GM18499 (cell line): ENCODE data around the gene RAB28.

ENCODE experiments used
- ATAC-seq: cut with Tn5 transposase; IDR thresholded peaks from one replicate; pipeline ENCODE4 v1.9.1; 2021; ENCODE audit warnings: moderate number of reproducible peaks; ENCODE audit not compliant: insufficient read depth, unreplicated experiment

The RAB28 gene

DNA sequence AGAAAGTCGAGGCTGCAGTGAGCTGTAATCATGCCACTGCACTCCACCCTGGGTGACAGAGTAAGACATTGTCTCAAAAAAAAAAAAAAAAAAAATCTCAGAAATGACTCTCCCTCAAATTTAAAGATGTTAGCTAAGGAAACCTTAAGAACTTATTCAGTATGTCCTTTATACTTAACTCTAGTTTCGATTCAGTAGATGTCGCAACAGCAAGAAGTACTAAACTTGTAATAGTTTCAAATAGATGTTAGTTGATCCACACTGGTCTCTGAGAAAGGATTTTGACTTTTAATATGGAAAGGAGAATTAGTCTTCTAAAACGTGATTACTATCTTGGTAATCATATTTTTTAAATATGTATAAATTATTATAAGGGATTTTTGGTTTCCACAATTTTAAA, 30.6 kb upstream of the RAB28 start:
- no peak for ATAC-seq

DNA sequence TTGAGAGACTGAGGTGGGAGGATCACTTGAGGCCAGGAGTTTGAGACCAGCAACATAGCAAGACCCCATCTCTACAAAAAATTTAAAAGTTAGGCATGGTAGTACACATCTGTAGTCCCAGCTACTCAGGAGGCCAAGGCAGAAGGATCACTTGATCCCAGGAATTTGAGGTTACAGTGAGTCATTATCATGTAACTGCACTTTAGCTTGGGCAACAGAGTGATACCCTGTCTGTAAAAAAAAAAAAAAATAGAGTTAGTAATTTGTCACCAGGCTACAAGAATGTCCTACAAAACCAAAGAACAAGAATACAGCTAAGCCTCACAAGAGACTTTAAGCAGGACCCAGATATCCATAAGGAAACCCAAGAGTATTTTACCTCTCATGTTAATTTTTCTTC, 27.0 kb upstream of the RAB28 start:
- no peak for ATAC-seq

DNA sequence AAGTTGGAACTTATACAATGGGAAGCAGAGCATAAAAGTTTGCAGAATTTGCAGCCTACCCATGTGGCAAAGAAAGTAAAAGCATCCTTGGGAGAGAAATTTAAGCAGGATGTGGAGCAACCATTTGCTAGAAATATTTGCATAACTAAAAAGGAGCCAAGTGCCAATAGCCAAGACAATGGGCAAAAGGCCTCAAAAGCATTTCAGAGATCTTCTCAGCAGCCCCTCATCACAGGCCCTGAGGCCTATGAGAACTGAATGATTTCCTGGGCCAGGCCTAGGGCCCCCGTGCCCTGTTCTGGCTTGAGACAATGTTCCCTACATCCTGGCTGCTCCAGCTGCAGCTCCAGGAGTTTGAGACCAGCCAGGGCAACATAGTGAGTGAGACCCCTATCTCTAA, 25.3 kb upstream of the RAB28 start:
- ATAC-seq, result no peak

DNA sequence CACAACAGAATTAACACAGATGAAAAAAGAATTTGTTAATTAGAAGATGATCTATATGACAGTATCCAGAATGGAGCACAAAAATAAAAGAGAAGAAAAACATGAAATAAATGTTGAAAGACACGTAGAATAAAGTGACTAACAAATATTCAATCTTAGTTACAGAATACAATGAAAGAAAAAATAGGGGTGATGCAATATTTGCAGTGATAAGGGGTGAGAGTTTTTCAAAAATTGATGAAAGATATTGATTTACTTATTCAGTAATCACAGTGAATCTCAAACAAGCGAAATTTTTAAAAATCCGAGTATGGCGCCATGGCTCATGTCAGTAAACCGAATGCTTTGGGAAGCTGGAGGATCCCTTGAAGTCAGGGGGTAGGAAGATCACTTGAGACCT, 20.2 kb upstream of the RAB28 start:
- no peak for ATAC-seq

DNA sequence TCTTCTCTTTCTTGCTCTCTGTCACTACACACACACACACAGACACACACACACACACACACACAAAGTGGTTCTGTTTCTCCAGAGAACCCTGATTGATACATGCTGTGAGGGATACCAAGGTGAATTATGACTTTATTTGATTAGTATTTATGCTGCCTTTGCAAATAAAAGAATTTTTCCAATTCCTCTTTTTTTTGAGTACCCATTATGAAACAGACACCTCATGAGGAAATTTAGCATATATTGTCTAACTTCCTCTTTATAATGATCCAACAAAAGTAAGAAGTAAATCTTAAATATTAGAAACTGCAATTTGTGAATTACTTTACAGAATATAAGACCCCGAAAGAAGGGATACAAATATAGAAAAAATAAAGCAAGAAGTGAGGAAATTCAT, 14.3 kb upstream of the RAB28 start:
- no peak for ATAC-seq

GRCh38 chr4:13496605-13497004, 12.5 kb upstream of the RAB28 start:
- no peak for ATAC-seq

- ATAC-seq, result no peak
These were observed 11.6 kb upstream of the RAB28 start for GRCh38 chr4:13495753-13496152.

GRCh38 chr4:13493793-13494192, 9.7 kb upstream of the RAB28 start:
- ATAC-seq, result no peak

DNA sequence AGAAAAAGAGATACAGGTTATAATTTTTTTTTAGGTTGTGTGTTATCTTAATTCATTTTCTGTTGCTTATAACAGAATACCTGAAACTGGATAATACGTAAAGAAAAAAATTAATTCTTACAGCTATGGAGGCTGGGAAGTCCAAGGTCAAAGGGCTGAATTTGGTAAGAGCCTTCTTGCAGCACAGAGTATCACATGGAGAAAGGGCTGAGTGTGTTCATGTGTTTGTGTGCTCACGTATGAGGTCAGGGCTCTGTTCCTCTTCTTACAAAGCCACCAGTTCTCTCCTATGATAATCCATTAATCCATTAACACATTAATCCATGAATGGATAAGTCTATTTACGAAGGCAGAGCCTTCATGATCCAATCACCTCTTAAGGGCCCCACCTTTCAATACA, 8.6 kb upstream of the RAB28 start:
- no peak for ATAC-seq

GRCh38 chr4:13484749-13485221, 645 bp upstream of the RAB28 start:
- peak; percentile 30 for ATAC-seq

GRCh38 chr4:13483768-13484121, 395 bp downstream of the RAB28 start:
- ATAC-seq, result peak; percentile 12

DNA sequence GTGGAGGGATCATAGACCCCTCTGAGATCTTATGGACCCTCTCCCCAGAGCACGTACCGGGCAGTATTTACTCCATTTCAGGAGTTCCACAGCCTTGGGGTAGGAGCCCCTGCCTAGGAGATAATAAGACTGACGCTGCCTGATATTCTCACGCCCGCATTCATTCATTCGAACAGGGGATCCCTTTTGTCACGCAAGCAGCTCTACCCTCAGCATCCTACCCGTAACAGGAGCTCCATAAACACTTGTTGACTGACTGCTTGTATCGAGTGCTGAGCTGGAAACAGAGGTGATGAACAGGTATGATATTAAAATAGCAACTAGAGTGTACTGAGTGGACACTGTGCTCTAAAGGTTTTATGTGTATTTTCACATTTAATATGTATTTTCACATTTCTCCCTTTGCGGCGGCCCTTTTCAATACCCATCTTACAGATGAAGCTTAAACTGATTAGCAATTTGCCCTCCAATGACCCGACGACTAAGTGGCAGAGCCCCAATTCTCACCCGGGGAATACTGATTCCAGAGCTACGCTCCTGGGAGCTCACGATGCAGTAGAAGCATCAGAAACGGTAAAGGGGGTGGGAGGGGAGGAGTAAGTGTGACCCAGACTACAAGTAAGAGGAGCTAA, 888 bp downstream of the RAB28 start:
- ATAC-seq, result peak; percentile 1

GRCh38 chr4:13481569-13481968, 2.6 kb downstream of the RAB28 start:
- ATAC-seq, result no peak

- ATAC-seq, result no peak
These were observed 5.4 kb downstream of the RAB28 start for GRCh38 chr4:13478707-13479106.

DNA sequence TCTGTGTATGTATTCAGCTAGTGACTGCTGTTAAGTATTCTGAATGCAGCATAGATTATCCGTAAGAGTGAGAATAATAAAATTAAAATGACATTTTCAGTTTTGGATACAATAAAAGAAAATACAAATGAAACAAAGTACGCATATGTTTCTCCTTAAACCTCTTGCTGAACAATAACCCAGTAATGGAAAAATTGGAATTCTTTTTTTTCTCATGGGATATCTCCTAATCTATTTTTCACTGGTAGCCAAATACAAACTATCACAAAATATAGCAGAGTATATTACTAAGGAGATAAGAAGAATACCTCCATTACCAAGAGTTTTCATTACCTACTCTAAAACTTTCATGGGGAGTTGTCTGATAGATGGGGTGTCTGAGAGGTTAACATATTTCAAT, 6.0 kb downstream of the RAB28 start:
- no peak for ATAC-seq

GRCh38 chr4:13476915-13477314, 7.2 kb downstream of the RAB28 start:
- ATAC-seq, result peak; percentile 67

DNA sequence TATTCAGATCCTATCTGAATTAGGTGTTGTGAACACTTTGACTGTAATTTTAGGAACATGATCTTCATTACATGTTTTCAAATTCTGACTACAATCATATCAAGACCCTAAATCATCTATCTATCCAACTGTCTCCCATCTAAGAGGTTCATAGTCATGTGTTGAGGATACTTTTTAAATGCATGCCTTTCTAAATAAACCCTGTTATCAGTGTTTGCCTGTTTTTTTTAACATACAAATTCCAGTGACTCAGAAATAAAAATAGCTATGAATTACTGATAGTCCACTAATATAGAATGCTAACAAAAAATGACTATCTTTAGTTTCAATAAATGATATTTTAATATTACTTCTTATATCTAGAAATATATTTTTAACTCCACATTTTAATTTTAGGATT, 8.0 kb downstream of the RAB28 start:
- ATAC-seq, result no peak

DNA sequence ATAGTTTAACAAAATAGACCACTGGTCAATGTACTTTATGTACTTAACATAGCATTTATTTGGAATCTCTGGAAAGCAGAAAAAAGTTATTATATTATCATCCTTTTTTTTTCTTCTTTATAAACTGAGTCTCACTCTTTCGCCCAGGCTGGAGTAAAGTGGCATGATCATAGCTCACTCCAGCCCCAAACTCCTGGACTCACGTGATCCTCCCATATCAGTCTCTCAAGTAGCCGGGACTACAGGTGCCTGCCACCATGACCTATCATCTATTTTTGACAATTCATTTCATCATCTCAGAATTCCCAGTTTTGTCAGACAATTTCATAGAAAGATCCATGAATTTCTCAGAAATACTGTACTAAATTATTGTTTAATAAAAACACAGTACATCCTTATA, 12.7 kb downstream of the RAB28 start:
- ATAC-seq, result no peak

DNA sequence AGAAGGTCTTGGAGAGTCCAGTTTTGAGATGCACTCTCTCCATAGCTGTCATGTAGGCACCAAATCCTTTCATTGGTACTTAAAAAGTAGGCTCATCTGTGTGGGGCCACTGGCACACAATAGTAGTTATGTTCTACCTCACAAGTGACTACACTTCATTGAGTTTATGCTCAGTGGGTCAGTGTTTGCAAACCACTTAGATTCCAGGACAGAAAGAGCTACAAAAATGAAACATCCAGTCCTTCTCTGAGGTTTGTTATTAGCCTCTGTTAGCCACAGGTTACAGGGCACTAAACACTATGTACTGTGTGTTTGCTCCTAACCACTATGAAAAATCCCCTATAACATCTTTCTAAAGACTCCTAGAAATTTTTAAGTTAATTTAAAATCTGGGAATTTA, 13.8 kb downstream of the RAB28 start:
- ATAC-seq, result peak; percentile 67

- no peak for ATAC-seq
These were observed 19.2 kb downstream of the RAB28 start for GRCh38 chr4:13464973-13465372.

GRCh38 chr4:13464543-13464942, 19.6 kb downstream of the RAB28 start:
- no peak for ATAC-seq

DNA sequence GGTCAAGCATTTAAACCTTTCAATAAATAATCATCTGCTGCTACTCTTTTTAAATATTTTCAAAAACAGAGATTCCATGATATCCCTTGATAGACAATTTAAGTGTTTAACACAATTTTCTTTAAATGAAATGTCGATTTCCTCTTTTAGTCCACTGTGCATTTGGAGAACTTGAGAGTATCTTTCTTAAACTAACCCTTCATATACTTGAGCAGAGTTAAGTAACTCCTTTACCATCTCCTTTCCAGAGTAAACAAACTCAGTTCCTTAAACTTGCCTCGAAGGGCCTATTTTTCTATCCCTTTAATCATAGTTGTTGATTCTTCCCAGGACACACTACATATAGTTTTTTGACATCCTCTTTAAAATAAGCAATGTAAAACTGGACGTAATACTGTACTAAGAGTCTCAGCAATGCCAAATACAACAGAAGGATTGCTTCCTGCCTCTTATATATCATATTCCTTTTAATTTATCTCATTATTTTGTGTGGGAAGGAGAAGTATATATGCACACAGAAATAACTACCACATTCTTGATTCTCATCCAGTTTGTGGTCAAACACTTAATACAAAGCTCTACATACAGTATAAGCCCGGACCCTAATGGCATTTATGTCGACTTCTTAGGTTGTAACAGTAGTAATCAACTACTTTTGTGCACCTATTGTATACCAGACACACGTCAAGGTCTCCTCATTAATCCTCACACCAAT, 22.8 kb downstream of the RAB28 start:
- ATAC-seq, result no peak
